Measurements from ENCODE around the gene MGLL.
"Not testable (repeated sequence)": the region's sequence is repeated elsewhere in the genome, so short reads cannot be mapped to it uniquely, and the experiment has no call there.

Gene MGLL

GRCh38 chr3:127655641-127656040 lies 166.7 kb downstream of the MGLL start:
- H3K36me3 ChIP-seq (ENCODE audit: insufficient read depth, low read length): 0 out of 2 replicates have a peak, but pooled peaks cover 4% of the 10 kb centered on the region
- no peaks in the 10 kb centered on the region for H3K27me3 ChIP-seq (ENCODE audit: insufficient read depth, low read length)
- no peak overlapping the region for H3K4me3 ChIP-seq (ENCODE audit: low read depth, low read length, poor library complexity, severe bottlenecking)
- TF ChIP-seq EZH2 (IDR thresholded peaks at IDR 0.05; ENCODE audit: borderline replicate concordance, low read length): no peak
- TF ChIP-seq, protein P1, sequence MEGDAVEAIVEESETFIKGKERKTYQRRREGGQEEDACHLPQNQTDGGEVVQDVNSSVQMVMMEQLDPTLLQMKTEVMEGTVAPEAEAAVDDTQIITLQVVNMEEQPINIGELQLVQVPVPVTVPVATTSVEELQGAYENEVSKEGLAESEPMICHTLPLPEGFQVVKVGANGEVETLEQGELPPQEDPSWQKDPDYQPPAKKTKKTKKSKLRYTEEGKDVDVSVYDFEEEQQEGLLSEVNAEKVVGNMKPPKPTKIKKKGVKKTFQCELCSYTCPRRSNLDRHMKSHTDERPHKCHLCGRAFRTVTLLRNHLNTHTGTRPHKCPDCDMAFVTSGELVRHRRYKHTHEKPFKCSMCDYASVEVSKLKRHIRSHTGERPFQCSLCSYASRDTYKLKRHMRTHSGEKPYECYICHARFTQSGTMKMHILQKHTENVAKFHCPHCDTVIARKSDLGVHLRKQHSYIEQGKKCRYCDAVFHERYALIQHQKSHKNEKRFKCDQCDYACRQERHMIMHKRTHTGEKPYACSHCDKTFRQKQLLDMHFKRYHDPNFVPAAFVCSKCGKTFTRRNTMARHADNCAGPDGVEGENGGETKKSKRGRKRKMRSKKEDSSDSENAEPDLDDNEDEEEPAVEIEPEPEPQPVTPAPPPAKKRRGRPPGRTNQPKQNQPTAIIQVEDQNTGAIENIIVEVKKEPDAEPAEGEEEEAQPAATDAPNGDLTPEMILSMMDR (IDR thresholded peaks at IDR 0.05; ENCODE audit: low read length): no peak
- no peaks in the 10 kb centered on the region for H3K9me3 ChIP-seq (ENCODE audit: low read length)
- H3K9me2 ChIP-seq (ENCODE audit: low read depth, low read length): no peaks in the 10 kb centered on the region
- H3F3A ChIP-seq (ENCODE audit: insufficient read depth, low read length): no peaks in the 10 kb centered on the region
- no peak overlapping the region for H3K27ac ChIP-seq (ENCODE audit: low read depth, low read length, poor library complexity, severe bottlenecking)
- H3K79me2 ChIP-seq (ENCODE audit: insufficient read depth, low read length): no peaks in the 10 kb centered on the region
- H4K20me1 ChIP-seq (ENCODE audit: insufficient read depth, low read length): no peaks in the 10 kb centered on the region
- H2AFZ ChIP-seq (ENCODE audit: low read length): no peak overlapping the region
- no peak overlapping the region for H3K9ac ChIP-seq (ENCODE audit: low read length)
- no peaks in the 10 kb centered on the region for H3K4me1 ChIP-seq (ENCODE audit: insufficient read depth, low read length, severe bottlenecking)
- no peak overlapping the region for H3K4me2 ChIP-seq (ENCODE audit: low read length)

GRCh38 chr3:127654993-127655392 lies 167.3 kb downstream of the MGLL start:
- H4K20me1 ChIP-seq (ENCODE audit: insufficient read depth, low read length); H3K4me2 ChIP-seq (ENCODE audit: low read length); H3K4me3 ChIP-seq (ENCODE audit: low read depth, low read length, poor library complexity, severe bottlenecking); H3F3A ChIP-seq (ENCODE audit: insufficient read depth, low read length); H2AFZ ChIP-seq (ENCODE audit: low read length); H3K36me3 ChIP-seq (ENCODE audit: insufficient read depth, low read length); H3K27me3 ChIP-seq (ENCODE audit: insufficient read depth, low read length); H3K9me3 ChIP-seq (ENCODE audit: low read length); H3K9me2 ChIP-seq (ENCODE audit: low read depth, low read length); H3K9ac ChIP-seq (ENCODE audit: low read length); H3K4me1 ChIP-seq (ENCODE audit: insufficient read depth, low read length, severe bottlenecking); H3K79me2 ChIP-seq (ENCODE audit: insufficient read depth, low read length); H3K27ac ChIP-seq (ENCODE audit: low read depth, low read length, poor library complexity, severe bottlenecking): not testable (repeated sequence)

GRCh38 chr3:127654374-127654773 lies 167.9 kb downstream of the MGLL start:
- H2AFZ ChIP-seq (ENCODE audit: low read length): no peak overlapping the region
- TF ChIP-seq, protein P1 (IDR thresholded peaks at IDR 0.05; ENCODE audit: low read length): no peak
- TF ChIP-seq EZH2 (IDR thresholded peaks at IDR 0.05; ENCODE audit: borderline replicate concordance, low read length): no peak
- no peak overlapping the region for H3K27ac ChIP-seq (ENCODE audit: low read depth, low read length, poor library complexity, severe bottlenecking)
- no peaks in the 10 kb centered on the region for H3K27me3 ChIP-seq (ENCODE audit: insufficient read depth, low read length)
- H3K9me2 ChIP-seq (ENCODE audit: low read depth, low read length): no peaks in the 10 kb centered on the region
- no peaks in the 10 kb centered on the region for H3F3A ChIP-seq (ENCODE audit: insufficient read depth, low read length)
- no peaks in the 10 kb centered on the region for H3K79me2 ChIP-seq (ENCODE audit: insufficient read depth, low read length)
- H3K36me3 ChIP-seq (ENCODE audit: insufficient read depth, low read length): no peaks in the 10 kb centered on the region
- H3K9ac ChIP-seq (ENCODE audit: low read length): no peak overlapping the region
- no peaks in the 10 kb centered on the region for H3K9me3 ChIP-seq (ENCODE audit: low read length)
- no peak overlapping the region for H3K4me3 ChIP-seq (ENCODE audit: low read depth, low read length, poor library complexity, severe bottlenecking)
- no peaks in the 10 kb centered on the region for H3K4me1 ChIP-seq (ENCODE audit: insufficient read depth, low read length, severe bottlenecking)
- no peak overlapping the region for H3K4me2 ChIP-seq (ENCODE audit: low read length)
- H4K20me1 ChIP-seq (ENCODE audit: insufficient read depth, low read length): no peaks in the 10 kb centered on the region

DNA sequence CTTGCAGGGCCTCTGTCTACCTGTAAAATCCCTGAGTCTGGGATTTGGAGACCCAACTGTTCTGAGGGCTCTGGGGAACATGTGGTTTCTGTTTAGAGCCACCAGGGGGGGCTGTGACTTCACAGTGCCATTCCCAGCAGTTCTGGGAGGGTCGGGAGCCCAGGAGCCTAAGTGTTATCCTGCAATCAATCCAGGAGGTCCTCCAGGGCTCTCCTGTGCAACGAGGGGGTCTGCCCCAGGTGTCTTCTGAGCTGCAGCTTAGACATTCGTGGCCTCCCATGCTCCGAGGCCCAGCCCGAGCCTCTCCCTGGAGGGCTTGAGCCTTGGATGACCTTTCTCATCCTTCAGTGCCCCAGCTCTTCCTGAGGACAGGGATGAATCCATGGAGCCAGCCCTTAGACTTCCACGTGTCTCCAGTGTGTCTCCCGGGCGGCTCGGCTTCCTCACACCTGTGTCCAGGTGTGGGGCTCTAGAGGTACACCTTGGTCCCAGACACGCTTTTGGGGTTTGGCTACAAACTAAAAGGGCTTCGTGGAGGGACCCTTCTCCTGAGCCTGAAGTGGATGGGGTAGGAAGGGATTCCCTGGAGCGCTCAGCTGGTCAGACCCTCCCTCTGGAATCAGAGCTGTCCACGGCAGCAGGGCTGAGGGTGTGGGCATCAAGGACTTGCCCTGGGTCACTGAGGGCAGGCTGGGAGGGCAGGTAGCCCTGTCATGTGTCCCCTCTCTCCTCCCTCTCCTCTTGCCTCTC lies 169.9 kb downstream of the MGLL start:
- Histone ChIP-seq H3K79me2 (ENCODE audit: insufficient read depth, low read length) (no peaks in the 10 kb centered on the region), H3K27ac (ENCODE audit: low read depth, low read length, poor library complexity, severe bottlenecking) (no peak overlapping the region), H3K4me2 (ENCODE audit: low read length) (no peak overlapping the region), H3F3A (ENCODE audit: insufficient read depth, low read length) (no peaks in the 10 kb centered on the region), H3K4me1 (ENCODE audit: insufficient read depth, low read length, severe bottlenecking) (no peaks in the 10 kb centered on the region), H3K9me2 (ENCODE audit: low read depth, low read length) (no peaks in the 10 kb centered on the region), H3K9ac (ENCODE audit: low read length) (no peak overlapping the region), H2AFZ (ENCODE audit: low read length) (no peak overlapping the region), H3K4me3 (ENCODE audit: low read depth, low read length, poor library complexity, severe bottlenecking) (no peak overlapping the region), H3K9me3 (ENCODE audit: low read length) (no peaks in the 10 kb centered on the region), H3K36me3 (ENCODE audit: insufficient read depth, low read length) (no peaks in the 10 kb centered on the region), H4K20me1 (ENCODE audit: insufficient read depth, low read length) (no peaks in the 10 kb centered on the region), H3K27me3 (ENCODE audit: insufficient read depth, low read length) (no peaks in the 10 kb centered on the region)
- TF ChIP-seq, protein P1 (IDR thresholded peaks at IDR 0.05; ENCODE audit: low read length): peak; percentile 80
- TF ChIP-seq EZH2 (IDR thresholded peaks at IDR 0.05; ENCODE audit: borderline replicate concordance, low read length): no peak

All from OCI-LY1 (cell line).